IPS DF 19.7 (cell line): ENCODE results near the gene COL26A1.

Experiments used
- DNase-seq: peaks from one replicate; pipeline ENCODE4 v3.0.0-alpha.2; 2013; ENCODE audit warnings: low read depth, low spot score

COL26A1 gene

DNA sequence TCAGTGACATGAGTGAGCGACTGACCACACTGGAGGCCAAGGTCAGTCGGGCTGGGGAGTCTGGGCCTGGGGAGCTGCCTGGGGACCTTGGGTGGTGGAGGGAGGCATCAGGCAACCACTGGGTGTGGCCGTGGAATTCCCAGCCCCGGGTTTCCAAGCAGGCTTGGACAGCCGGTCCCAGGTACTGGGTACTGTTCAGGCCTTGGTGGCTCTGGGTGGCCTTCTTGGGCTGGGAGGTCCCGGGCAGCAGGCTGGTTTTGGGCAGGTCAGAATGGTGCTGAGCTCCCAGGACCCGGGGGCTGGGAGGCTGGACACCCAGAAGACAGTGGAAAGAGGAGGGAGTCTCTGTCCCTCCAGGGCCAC, 170.4 kb downstream of the COL26A1 start:
- DNase-seq: no peak

DNA sequence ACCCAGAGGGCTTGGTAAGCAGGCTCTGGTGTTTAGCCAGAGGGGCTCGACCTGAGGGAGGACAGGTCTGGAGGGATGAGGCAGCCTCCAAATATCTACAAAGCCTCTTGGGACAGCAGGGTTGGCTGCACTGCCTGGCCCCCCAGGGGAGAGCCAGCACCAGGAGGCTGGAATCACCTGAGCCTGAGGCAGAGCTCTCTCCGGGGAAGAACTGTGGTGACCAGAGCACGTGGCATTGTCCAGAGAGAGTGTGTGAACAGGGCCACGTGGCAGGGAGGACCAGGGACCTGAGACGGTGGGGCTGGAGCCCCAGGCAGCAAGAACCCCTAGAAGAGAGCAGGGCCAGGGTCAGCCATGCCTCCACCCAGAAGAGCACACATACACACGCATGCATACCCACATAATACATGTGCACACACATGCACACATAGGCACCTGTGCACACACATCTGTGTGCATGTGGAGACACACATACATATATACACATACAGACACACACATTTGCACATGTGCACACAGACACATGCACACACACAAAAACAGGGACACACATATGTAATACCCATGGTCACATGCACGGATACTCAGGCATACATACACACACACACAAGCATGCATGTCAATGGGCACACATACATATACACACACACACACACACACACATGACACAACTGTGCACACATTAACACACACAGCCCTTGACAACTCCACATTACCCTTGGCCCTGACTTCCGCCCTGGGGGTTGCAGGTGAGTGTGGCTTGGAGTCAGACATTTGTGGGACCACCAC, 171.5 kb downstream of the COL26A1 start:
- no peak for DNase-seq

GRCh38 chr7:101534873-101535272, 172.2 kb downstream of the COL26A1 start:
- no peak for DNase-seq

DNA sequence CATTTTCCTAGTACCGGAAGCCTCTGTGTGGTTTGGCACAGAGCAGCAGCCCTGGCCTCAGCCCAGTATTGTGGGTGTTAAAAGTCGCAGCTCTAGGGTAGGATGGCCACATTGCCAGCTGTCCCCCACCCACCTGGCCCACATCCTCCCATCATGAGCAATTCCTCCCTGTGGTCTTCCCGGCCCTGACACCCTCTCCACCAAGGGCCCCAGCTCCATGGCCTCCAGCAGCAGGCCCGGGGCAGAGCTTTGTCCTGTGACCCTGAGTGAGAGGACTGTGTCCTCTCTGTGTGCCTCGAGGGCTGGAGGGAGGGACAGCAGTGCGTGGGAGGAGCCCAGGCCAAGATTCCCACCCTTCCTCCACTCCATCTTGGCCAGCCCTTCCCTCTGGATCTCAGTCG, 172.7 kb downstream of the COL26A1 start:
- DNase-seq: no peak

DNA sequence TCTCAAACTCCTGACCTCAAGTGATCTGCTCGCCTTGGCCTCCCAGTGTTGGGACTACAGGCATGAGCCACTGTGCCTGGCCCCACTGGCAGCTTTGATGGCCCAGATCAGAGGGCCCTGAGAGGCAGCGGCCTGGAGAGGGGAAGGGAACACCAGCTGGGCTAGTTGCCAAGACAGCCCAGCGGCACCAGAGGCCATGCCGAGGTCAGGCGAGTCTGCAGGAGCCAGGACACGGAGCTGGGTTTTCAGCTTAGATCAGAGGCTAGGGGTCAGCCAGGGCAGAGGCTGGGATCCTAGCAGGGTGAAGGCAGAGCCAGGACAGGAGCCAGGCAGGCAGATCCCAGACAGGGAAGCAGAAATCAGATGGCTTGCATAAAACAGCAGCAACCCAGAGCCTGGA, 173.6 kb downstream of the COL26A1 start:
- DNase-seq: no peak

DNA sequence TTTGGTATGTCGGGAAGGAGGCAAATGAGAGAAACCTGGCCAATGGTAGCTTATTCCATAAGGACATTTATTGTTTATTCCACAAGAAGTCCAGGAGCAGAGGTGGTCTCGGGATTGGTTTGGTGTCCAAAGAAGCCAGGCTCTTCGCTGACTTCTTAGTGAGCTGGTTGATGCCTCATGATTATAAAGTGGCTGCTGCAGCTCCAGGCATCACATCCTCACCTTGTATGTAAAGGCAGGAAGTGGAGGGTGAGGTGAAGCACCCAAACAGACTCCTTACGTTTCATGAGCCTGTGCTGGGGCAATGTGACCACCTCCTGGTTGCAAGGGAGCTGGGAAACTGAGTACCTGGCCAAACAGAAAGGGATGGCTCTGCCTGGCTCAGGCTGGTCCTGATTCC, 174.0 kb downstream of the COL26A1 start:
- no peak for DNase-seq

DNA sequence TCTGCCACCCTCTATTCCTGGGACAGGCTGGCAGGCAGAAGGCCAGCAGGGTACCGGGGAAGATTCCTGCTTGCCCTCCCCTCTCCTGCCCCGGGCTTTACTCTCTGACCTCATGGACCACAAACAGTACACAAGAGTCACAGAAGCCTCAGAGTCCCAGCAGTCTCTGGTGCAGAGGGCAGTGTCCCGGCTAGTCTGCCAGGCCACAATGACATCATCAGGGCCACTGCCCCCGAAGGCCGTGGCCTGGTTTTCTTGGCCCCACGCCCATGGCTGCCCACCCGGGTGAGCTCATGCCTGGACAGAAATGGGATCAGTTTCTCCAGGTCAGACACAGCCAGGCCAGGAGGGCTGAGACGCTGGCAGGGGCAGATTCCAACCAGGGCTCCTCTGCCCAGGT, 174.5 kb downstream of the COL26A1 start:
- no peak for DNase-seq

DNA sequence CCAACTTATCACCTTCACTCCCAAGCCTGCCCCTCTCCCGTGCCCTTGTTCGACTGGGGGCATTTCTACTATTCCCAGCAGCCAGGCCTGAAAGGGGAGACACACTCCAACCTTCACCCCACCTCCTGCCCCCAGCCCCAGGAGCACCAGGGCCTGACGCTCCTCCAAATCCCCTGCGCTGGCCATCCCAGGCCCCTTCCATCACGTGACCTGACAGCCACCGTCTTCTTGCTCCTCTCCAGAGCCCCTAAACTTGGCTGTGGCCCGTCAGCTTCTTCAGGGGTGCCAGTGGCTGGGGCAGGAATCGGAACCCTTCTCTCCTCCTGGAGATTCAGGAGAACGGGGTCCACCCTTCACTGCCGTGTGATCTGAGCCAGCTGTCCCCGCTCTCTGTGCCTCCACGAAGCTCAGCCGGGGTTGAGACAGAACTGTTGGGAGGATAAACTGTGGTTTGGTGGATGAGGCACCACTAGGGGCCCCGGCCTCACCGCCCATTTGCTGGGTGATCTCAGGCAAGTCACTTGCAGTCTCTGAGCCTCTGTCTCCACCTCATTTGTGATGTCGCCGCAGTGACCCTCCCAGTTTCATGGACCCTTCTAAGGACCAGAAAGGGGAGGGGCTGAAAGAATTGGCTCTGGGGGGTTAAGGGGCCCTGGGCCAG, 175.4 kb downstream of the COL26A1 start:
- DNase-seq: no peak

DNA sequence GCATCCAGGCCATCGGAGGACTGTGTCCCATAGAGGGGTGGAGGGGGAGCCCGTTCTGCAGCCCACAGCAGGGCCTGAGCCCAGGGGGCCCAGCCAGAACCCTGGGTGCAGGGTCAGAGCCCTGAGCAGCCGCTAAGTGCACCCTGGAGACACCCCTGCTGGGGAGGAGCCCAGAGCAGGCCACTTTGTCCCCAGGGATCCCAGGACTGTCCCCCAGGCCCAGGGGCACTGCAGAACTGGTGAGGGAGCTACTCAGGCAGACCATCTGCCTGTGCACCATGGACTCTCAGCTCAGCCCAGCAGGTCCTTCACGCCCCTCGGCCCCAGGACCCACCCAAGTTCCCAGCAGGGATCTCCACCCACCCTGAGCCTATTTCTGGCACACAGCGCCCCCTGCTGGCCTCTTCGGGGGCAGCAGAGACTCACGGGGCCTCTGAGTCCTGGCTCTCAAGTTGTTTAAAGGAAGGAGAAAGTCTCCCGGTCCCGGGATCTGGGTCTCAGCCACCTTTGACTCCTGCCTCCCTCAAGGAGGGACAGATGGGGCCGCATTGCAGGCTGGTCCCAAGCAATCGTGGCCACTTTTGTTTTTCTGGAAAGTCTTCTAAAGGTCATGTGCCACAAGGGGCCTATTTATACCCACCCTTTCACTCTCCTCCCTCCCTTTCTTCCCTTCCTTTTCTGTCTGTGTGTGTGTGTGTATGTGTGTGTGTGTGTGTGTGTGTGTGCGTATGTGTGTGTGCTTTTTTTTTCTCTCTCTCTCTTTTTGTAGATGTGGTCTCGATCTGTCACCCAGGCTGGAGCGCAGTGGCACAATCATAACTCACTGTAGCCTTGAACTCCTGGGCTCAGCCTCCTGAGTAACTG, 176.2 kb downstream of the COL26A1 start:
- no peak for DNase-seq

DNA sequence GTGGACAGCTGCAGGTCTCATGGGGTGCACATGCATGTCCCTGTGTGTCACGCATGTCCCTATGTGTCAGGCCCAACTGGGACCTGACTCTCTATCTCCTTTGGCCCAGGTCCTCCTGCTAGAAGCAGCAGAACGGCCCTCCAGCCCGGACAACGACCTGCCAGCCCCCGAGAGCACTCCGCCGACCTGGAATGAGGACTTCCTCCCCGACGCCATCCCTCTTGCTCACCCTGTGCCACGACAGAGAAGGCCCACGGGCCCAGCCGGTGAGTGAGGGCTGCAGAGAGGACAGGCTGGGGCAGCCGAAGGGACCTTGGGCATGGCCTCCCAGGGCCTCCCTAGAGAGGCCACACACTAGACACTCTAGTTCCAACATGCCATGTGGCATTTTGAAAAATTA, 177.1 kb downstream of the COL26A1 start:
- no peak for DNase-seq

- peak; percentile 47 for DNase-seq
These were observed 180.0 kb downstream of the COL26A1 start for GRCh38 chr7:101542527-101543241.

DNA sequence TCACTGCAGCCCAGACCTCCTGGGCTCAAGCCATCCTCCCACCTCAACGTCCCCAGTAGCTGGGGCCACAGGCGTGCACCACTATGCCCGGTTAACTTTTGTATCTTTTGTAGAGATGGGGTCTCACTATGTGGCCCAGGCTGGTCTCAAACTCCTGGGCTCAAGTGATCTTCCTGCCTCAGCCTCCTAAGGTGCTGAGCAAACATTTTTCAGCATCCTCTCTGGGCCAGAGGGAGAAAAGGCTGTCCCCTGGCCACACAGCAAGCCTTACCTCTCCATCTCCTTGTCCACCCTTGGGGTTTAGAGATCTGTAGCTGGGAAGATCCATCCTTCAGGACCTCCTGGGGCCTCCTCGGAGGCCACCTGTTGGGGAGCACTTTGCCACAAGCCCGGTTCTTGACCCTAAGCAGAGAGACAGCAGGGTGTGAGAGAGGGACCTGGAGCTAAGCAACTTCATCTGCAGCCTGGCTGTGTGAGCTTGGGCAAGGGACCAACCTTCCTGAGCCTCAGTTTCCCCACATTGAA, 180.6 kb downstream of the COL26A1 start:
- no peak for DNase-seq

GRCh38 chr7:101543846-101544245, 181.2 kb downstream of the COL26A1 start:
- DNase-seq: no peak

- no peak for DNase-seq
These were observed 182.9 kb downstream of the COL26A1 start for GRCh38 chr7:101545441-101546190.

DNA sequence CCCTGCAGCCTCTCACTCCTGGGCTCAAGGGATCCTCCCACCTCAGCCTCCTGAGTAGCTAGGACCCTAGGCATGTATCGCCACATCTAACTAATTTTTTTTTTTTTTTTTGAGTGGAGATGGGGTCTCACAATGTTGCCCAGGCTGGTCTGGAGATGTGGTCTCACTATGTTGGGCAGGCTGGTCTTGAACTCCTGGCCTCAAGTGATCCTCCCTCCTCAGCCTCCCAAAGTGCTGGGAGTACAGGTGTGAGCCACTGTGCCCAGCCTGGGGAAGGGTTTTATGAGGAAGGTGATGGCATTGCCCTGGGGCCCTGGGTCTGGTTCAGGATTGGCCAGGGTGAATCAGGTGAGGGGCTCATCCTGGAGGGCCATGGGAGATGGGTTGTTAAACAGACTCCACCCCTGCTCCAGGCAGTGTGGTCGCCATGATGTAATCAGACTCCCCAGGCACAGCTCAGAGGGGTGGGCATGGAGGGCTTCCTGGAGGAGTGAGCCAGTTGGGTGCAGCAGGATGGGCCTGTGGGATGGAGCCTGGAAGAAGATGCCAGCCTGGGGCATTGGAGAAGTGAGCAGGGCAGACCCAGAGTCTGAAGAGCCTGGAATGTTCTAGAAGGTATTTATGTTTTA, 183.7 kb downstream of the COL26A1 start:
- no peak for DNase-seq

- no peak for DNase-seq
These were observed 184.6 kb downstream of the COL26A1 start for GRCh38 chr7:101547022-101547915.

GRCh38 chr7:101547916-101548661, 185.4 kb downstream of the COL26A1 start:
- DNase-seq: no peak

GRCh38 chr7:101549734-101550133, 187.1 kb downstream of the COL26A1 start:
- no peak for DNase-seq
